OCI-LY1 (cell line): ENCODE data around the gene CTNS.

Source experiments
- CTCF ChIP-seq: fragments of 200-600 bp; sonication (generic), shearing (Covaris generic); IDR thresholded peaks from 2 replicates; pipeline ENCODE4 v1.5.1; 2017; ENCODE audit warnings: mild to moderate bottlenecking, antibody characterized with exemption, low read length, moderate library complexity, mixed read lengths
- EZH2 ChIP-seq: fragments of 200-600 bp; sonication (generic), shearing (Covaris generic); IDR thresholded peaks from 2 replicates; pipeline ENCODE4 v1.8.0; 2017; ENCODE audit warnings: borderline replicate concordance, mixed run types, mild to moderate bottlenecking, antibody characterized with exemption, low read length, moderate library complexity, mixed read lengths

- TF ChIP-seq CTCF, result no peak
- no peak for TF ChIP-seq EZH2
Measured at GRCh38 chr17:3613124-3613523, 23.4 kb upstream of the CTNS start.
